Lower leg skin (tissue), 4 donors: Measurements from ENCODE around the gene FBXL16. TPM values are rescaled to one million over a fixed set of nuclear protein-coding genes. Genes with fewer than 3 reads are reported as not detected.
A peak's percentile ranks its signal among the peaks of the same experiment; 100 is the strongest.
"Not testable (repeated sequence)": the region's sequence is repeated elsewhere in the genome, so short reads cannot be mapped to it uniquely, and the experiment has no call there.

Experiments
- DNase-seq, 2 donors: peaks; one replicate each; pipeline ENCODE4 v3.0.0-alpha.2; 2019; ENCODE audit warnings: low spot score in 2 of 2
- H3K4me3 ChIP-seq: fragments of 200-600 bp; sonication (generic); 2 replicates; pipeline ENCODE4 v1.5.1; 2017; ENCODE audit warnings: mild to moderate bottlenecking, low read depth; ENCODE audit not compliant: poor library complexity, severe bottlenecking
- CTCF ChIP-seq, 3 donors: fragments of 450-650 bp; IDR thresholded peaks; one replicate each; pipeline ENCODE4 v1.5.1; 2016; ENCODE audit warnings: antibody characterized with exemption in 3 of 3, mild to moderate bottlenecking in 3 of 3, moderate library complexity in 2 of 3
- POLR2A ChIP-seq, 2 donors: fragments of 450-650 bp; IDR thresholded peaks; one replicate each; pipeline ENCODE4 v1.6.1; 2016 to 2017; ENCODE audit warnings: antibody characterized with exemption in 2 of 2, mild to moderate bottlenecking in 1 of 2, moderate library complexity in 1 of 2
- WGBS, 2 donors: methylation state at CpG; one replicate each; pipeline ENCODE4 v1.1.5; 2018; 5-methylcytosine and 5-hydroxymethylcytosine counted together
- intact Hi-C: fragments of 100-400 bp; cut with DNase I; formaldehyde crosslinking; loops from one replicate; pipeline ENCODE4 v1.15.0; 2023; ENCODE audit warnings: low total_unique reads
- total RNA-seq, 4 donors: library from RNA; depleted of rRNA; stranded (reverse); fragments of >200 nt; gene quantifications; one replicate each; pipeline ENCODE4 v1.1.0, GENCODE V29; 2016

FBXL16 gene
- total RNA-seq, 4 donors from 2014 or later, result 18.3 to 33.6 (median 25.2) TPM

GRCh38 chr16:743794-744500 lies 38.3 kb upstream of the FBXL16 start:
- no peak for TF ChIP-seq POLR2A (IDR thresholded peaks at IDR 0.05)
- no peak for TF ChIP-seq CTCF (IDR thresholded peaks at IDR 0.05)
- intact Hi-C loops, result no loop called here
- no peak for DNase-seq
- no peak overlapping the region for H3K4me3 ChIP-seq
- 83 to 86% methylated on average over 19 to 21 of the region's 21 CpGs for WGBS, 2 donors

- intact Hi-C loops, DNase-seq, H3K4me3 ChIP-seq: not testable (repeated sequence)
- 81 to 83% methylated on average over 14 of the region's 14 CpGs for WGBS, 2 donors
Observed at GRCh38 chr16:742894-743293, 37.3 kb upstream of the FBXL16 start.

- no peak for DNase-seq
- TF ChIP-seq CTCF (IDR thresholded peaks at IDR 0.05) (no peak), POLR2A (IDR thresholded peaks at IDR 0.05) (no peak)
- 91 to 96% methylated on average over 8 to 15 of the region's 15 CpGs for WGBS, 2 donors
- intact Hi-C loops, result no loop called here
- no peak overlapping the region for H3K4me3 ChIP-seq
Observed at GRCh38 chr16:741986-742629, 36.5 kb upstream of the FBXL16 start.

- intact Hi-C loops, result no loop called here
- WGBS, 2 donors, result 0 to 1% methylated on average over 52 to 65 of the region's 79 CpGs
Observed at GRCh38 chr16:740764-741505, 35.3 kb upstream of the FBXL16 start, which contains the start of gene CIAO3. Gene CIAO3 (minus strand): TSS chr16:740997. CDS start chr16:740985, 12 bp downstream.

GRCh38 chr16:740459-740763 lies 34.8 kb upstream of the FBXL16 start:
- TF ChIP-seq CTCF (IDR thresholded peaks at IDR 0.05) (no peak), POLR2A (IDR thresholded peaks at IDR 0.05) (no peak)
- WGBS, 2 donors, result 1% methylated on average over 18 of the region's 22 CpGs; no CpG with 5 or more reads in 1 of the 2 donors
- intact Hi-C loops, result no loop called here
- peak overlapping the region; percentile 74 for H3K4me3 ChIP-seq
- no peak for DNase-seq

More at GRCh38 chr16:740764-741505, 35.3 kb upstream of the FBXL16 start, which contains the start of gene CIAO3:
- peak; percentile 68 to 97 for DNase-seq
- TF ChIP-seq POLR2A (IDR thresholded peaks at IDR 0.05) (peak in 1 of 2 donors; percentile 13), CTCF (IDR thresholded peaks at IDR 0.05) (peak in 1 of 3 donors; percentile 74)
- peak within 1 kb of the TSS; percentile 74 for H3K4me3 ChIP-seq
